IMR-90 (cell line): ENCODE measurements around the gene DBNL. TPM values are rescaled to one million over a fixed set of nuclear protein-coding genes. Genes with fewer than 3 reads are reported as not detected.

Experiments used
- ATAC-seq: fragments of 200-7000 bp; cut with Tn5 transposase; 2 replicates; pipeline ENCODE4 v1.9.1; 2020; ENCODE audit warnings: low read depth, mild to moderate bottlenecking, moderate library complexity
- BruUV-seq: library from RNA; stranded (reverse); fragments of 400-500 nt; replicated peaks from 2 replicates; lab custom pipeline; 2021; lab: Mats Ljungman, UMichigan
- CTCF ChIA-PET: fragments of 300-600 bp; formaldehyde crosslinking; extraction: SDS; loops from one replicate; lab custom pipeline; 2021; ENCODE audit warnings: antibody characterized with exemption; lab: Yijun Ruan, JAX
- POLR2A ChIA-PET: fragments of 300-600 bp; sonication (Branson Sonifier 250); formaldehyde crosslinking; loops from one replicate; lab custom pipeline; 2022; ENCODE audit warnings: antibody characterized with exemption; ENCODE audit not compliant: unreplicated experiment; lab: Charles Lee
- DNase-seq: peaks from one replicate; pipeline ENCODE4 v3.0.0; 2013
- H2AFZ ChIP-seq: replicated peaks from 2 replicates; pipeline ENCODE3; 2013; ENCODE audit warnings: low read length, mild to moderate bottlenecking; ENCODE audit not compliant: poor library complexity
- H2AK5ac ChIP-seq: 2 replicates; pipeline ENCODE4 v1.6.1; 2013; ENCODE audit warnings: low read depth, low read length, inconsistent platforms
- H2AK9ac ChIP-seq: replicated peaks from 2 replicates; pipeline ENCODE3; 2013; ENCODE audit warnings: mild to moderate bottlenecking, low read depth, low read length, moderate library complexity; ENCODE audit not compliant: poor library complexity
- H2BK120ac ChIP-seq: 2 replicates; pipeline ENCODE4 v1.6.1; 2013; ENCODE audit warnings: low read depth, low read length, inconsistent platforms
- H2BK15ac ChIP-seq: 3 replicates; pipeline ENCODE4 v1.6.1; 2013; ENCODE audit warnings: low read depth, low read length, inconsistent platforms
- H2BK20ac ChIP-seq: 2 replicates; pipeline ENCODE4 v1.6.1; 2013; ENCODE audit warnings: low read depth, mild to moderate bottlenecking, inconsistent platforms, low read length, moderate library complexity
- H2BK5ac ChIP-seq: 2 replicates; pipeline ENCODE4 v1.6.1; 2013; ENCODE audit warnings: mild to moderate bottlenecking, low read depth, low read length, inconsistent platforms; ENCODE audit not compliant: poor library complexity, severe bottlenecking
- H3K14ac ChIP-seq: replicated peaks from 2 replicates; pipeline ENCODE4 v1.6.1; 2013; ENCODE audit warnings: low read depth, low read length, inconsistent platforms
- H3K18ac ChIP-seq: 2 replicates; pipeline ENCODE4 v1.6.1; 2013; ENCODE audit warnings: low read depth, low read length, control low read depth
- H3K23ac ChIP-seq: 2 replicates; pipeline ENCODE4 v1.6.1; 2013; ENCODE audit warnings: low read depth, low read length, inconsistent platforms
- H3K27ac ChIP-seq: 2 replicates; pipeline ENCODE4 v1.5.1; 2013; ENCODE audit warnings: mild to moderate bottlenecking, control low read depth, low read length; ENCODE audit not compliant: insufficient read depth
- H3K27me3 ChIP-seq: 2 replicates; pipeline ENCODE4 v1.6.1; 2013; ENCODE audit warnings: low read length; ENCODE audit not compliant: control insufficient read depth, insufficient read depth
- H3K36me3 ChIP-seq: 2 replicates; pipeline ENCODE4 v1.6.1; 2013; ENCODE audit warnings: low read length, mixed read lengths; ENCODE audit not compliant: control insufficient read depth, insufficient read depth
- H3K4ac ChIP-seq: 2 replicates; pipeline ENCODE4 v1.6.1; 2013; ENCODE audit warnings: low read depth, low read length, inconsistent platforms
- H3K4me1 ChIP-seq: 2 replicates; pipeline ENCODE4 v1.6.1; 2013; ENCODE audit warnings: low read length, mixed read lengths; ENCODE audit not compliant: control insufficient read depth, insufficient read depth
- H3K4me2 ChIP-seq: 2 replicates; pipeline ENCODE4 v1.6.1; 2013; ENCODE audit warnings: low read depth, mild to moderate bottlenecking, control low read depth, low read length, moderate library complexity
- H3K4me3 ChIP-seq: 2 replicates; pipeline ENCODE4 v1.5.1; 2013; ENCODE audit warnings: low read depth, mild to moderate bottlenecking, control low read depth, low read length, moderate library complexity; ENCODE audit not compliant: insufficient read depth
- H3K56ac ChIP-seq: 2 replicates; pipeline ENCODE4 v1.6.1; 2013; ENCODE audit warnings: low read length, inconsistent platforms; ENCODE audit not compliant: insufficient read depth; ENCODE audit errors: extremely low read depth
- H3K79me1 ChIP-seq, 2 experiments: 2 replicates each; pipeline ENCODE4 v1.6.1; 2013; ENCODE audit warnings: low read length in 2 of 2, inconsistent platforms in 1 of 2, low read depth in 1 of 2
- H3K9ac ChIP-seq: 2 replicates; pipeline ENCODE4 v1.6.1; 2013; ENCODE audit warnings: low read depth, low read length, control low read depth
- H3K9me1 ChIP-seq: 2 replicates; pipeline ENCODE4 v1.6.1; 2013; ENCODE audit warnings: low read length, inconsistent platforms; ENCODE audit not compliant: insufficient read depth
- H3K9me3 ChIP-seq: 2 replicates; pipeline ENCODE4 v1.6.1; 2013; ENCODE audit warnings: low read length; ENCODE audit not compliant: control insufficient read depth, insufficient read depth
- H4K20me1 ChIP-seq: 2 replicates; pipeline ENCODE4 v1.6.1; 2013; ENCODE audit warnings: low read length, inconsistent platforms; ENCODE audit not compliant: insufficient read depth
- H4K5ac ChIP-seq: 2 replicates; pipeline ENCODE4 v1.6.1; 2013; ENCODE audit warnings: mild to moderate bottlenecking, low read depth, low read length, control low read depth
- H4K8ac ChIP-seq, 2 experiments: 2 replicates each; pipeline ENCODE4 v1.6.1; 2013; ENCODE audit warnings: low read depth in 2 of 2, low read length in 2 of 2, control low read depth in 1 of 2, inconsistent platforms in 1 of 2
- H4K91ac ChIP-seq: 2 replicates; pipeline ENCODE4 v1.6.1; 2013; ENCODE audit warnings: low read depth, low read length, inconsistent platforms; ENCODE audit not compliant: insufficient read depth
- BHLHE40 ChIP-seq: fragments of 150-350 bp; IDR thresholded peaks from 2 replicates; pipeline ENCODE4 v1.6.1; 2016; ENCODE audit warnings: mild to moderate bottlenecking, low read depth, low read length
- MAZ ChIP-seq: IDR thresholded peaks from 2 replicates; pipeline ENCODE4 v1.6.1; 2012; ENCODE audit warnings: low read depth, mild to moderate bottlenecking, low read length, improper control_type of control experiment, moderate library complexity, borderline replicate concordance
- MXI1 ChIP-seq: IDR thresholded peaks from 2 replicates; pipeline ENCODE4 v1.6.1; 2012; ENCODE audit warnings: low read depth, mild to moderate bottlenecking, low read length, moderate library complexity, borderline replicate concordance
- NFE2L2 ChIP-seq: fragments of 150-350 bp; IDR thresholded peaks from 2 replicates; pipeline ENCODE4 v1.6.1; 2016; ENCODE audit warnings: low read depth, mild to moderate bottlenecking, low read length
- WGBS, 2 experiments: methylation state at CpG; one replicate each; pipeline versions ENCODE4 v1.1.5 to v1.1.7; 2013; ENCODE audit warnings: missing lambda C conversion rate in 2 of 2; ENCODE audit not compliant: insufficient read length in 1 of 2; ENCODE audit errors: extremely low coverage in 2 of 2; 5-methylcytosine and 5-hydroxymethylcytosine counted together
- dilution Hi-C: fragments of 300-500 bp; cut with HindIII; formaldehyde crosslinking; loops from one replicate; pipeline ENCODE4 v1.14.3; 2018; ENCODE audit warnings: low sequenced_read_pairs; ENCODE audit not compliant: unreplicated experiment
- in situ Hi-C: fragments of 300-500 bp; cut with MboI; formaldehyde crosslinking; loops from 3 replicates; pipeline ENCODE4 v1.14.3; 2019; ENCODE audit warnings: low sequenced_read_pairs, inconsistent platforms, mixed read lengths
- intact Hi-C: fragments of 100-400 bp; cut with micrococcal nuclease; formaldehyde crosslinking; loops from 2 replicates; pipeline ENCODE4 v1.10.0; 2022
- polyA plus RNA-seq, 3 experiments: library from polyadenylated mRNA; depleted of rRNA; stranded (reverse); fragments of >200 nt; gene quantifications; 2 replicates each; pipeline ENCODE4 v1.2.3, GENCODE V29; 2012; ENCODE audit warnings: low replicate concordance in 1 of 3
- total RNA-seq: library from RNA; depleted of rRNA; stranded (reverse); fragments of >200 nt; gene quantifications from 2 replicates; pipeline ENCODE4 v1.2.3, GENCODE V29; 2012

The DBNL gene
- total and polyA plus RNA-seq, 2 of the 4 experiments (the other 2 are of a cell fraction) = 157 to 179 TPM

DNA sequence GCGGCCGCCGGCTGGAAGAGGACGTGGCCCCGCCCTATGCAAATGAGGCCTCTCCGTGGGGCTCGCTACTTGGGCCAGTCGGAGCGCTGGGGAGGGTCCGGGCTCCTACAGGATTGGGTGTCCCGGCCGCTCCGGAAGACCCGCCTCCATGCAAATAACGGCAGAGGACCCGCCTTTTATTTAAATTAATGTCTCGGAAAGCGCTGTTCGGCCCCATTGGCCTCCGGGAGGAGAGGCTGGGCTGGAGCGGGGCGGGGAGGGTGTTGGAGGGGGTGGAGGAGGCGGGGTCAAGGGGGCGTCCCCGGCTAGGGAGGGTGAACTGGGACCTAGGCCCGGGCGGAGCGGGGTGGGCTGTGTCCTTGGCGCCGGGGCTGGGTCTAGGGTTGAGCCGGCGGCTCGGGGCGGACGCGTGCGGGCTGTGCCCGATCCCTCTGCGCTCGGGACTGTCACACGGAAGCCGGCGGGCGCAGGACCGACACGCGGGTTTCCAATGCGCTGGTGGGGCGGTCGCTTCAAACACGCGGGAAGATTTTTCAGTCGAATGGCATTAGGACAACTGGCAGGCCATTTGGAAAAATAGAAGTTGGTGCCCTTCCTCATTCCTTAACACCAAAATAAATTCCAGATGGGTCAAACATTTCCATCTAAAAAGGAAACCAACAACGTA lies 38.2 kb downstream of the DBNL start:
- H3K9me3 ChIP-seq = no peaks in the 10 kb centered on the region
- dilution Hi-C loops = no loop called here
- peak; percentile 98 for ATAC-seq
- in situ Hi-C loops = no loop called here
- H2AK5ac ChIP-seq = no peak overlapping the region
- no TSS peak for BruUV-seq
- H2BK120ac ChIP-seq = peak overlapping the region; percentile 6; the same call in 1 of the 2 replicates
- peak overlapping the region; percentile 72 for H3K4me2 ChIP-seq
- peak overlapping the region; percentile 81 for H3K9ac ChIP-seq
- peak; percentile 98 for DNase-seq
- H2AFZ ChIP-seq = peak overlapping the region; percentile 78
- H3K36me3 ChIP-seq = peaks cover 23% of the 10 kb centered on the region
- H3K79me1 ChIP-seq = peaks cover 7 to 35% of the 10 kb centered on the region in 2 experiments; a peak in 3 of 4 replicates
- H2BK20ac ChIP-seq = no peak overlapping the region
- no peak overlapping the region for H4K5ac ChIP-seq
- H2AK9ac ChIP-seq = peak overlapping the region; percentile 48
- peak overlapping the region; percentile 9; the same call in 1 of the 2 replicates for H4K91ac ChIP-seq
- ChIA-PET POLR2A (no interaction called here), CTCF (no interaction called here)
- H3K56ac ChIP-seq = peak overlapping the region; percentile 42
- intact Hi-C loops = loop anchor here (2.0 kb wide), 2 partner anchors 18 to 40 kb away; partner anchors contain the start of gene POLD2
- WGBS, 2 experiments = 0% methylated on average over 28 of the region's 54 CpGs; no CpG with 5 or more reads in 1 of the 2 experiments
- H3K18ac ChIP-seq = peak overlapping the region; percentile 1
- no peaks in the 10 kb centered on the region; the same call in 1 of the 2 replicates for H4K20me1 ChIP-seq
- peaks cover 26% of the 10 kb centered on the region for H3K9me1 ChIP-seq
- H3K4me1 ChIP-seq = peaks cover 16% of the 10 kb centered on the region
- TF ChIP-seq NFE2L2 = no peak
- 0 out of 2 replicates have a peak, but pooled peaks have one; percentile 16 for TF ChIP-seq MAZ
- TF ChIP-seq MXI1 = peak; percentile 77; the same call in 1 of the 2 replicates
- TF ChIP-seq BHLHE40 = peak; percentile 32; the same call in 1 of the 2 replicates
- peak overlapping the region; percentile 56 for H3K4me3 ChIP-seq
- peak overlapping the region; percentile 15 for H2BK5ac ChIP-seq
- no peak overlapping the region; the same call in 2 of the 3 replicates for H2BK15ac ChIP-seq
- peak overlapping the region; percentile 42 for H3K4ac ChIP-seq
- H3K27ac ChIP-seq = peak overlapping the region; percentile 72
- H3K27me3 ChIP-seq = no peaks in the 10 kb centered on the region
- peak overlapping the region; percentile 13 to 19; a peak in 2 of 4 replicates for H4K8ac ChIP-seq
- peak overlapping the region; percentile 11 for H3K14ac ChIP-seq
- H3K23ac ChIP-seq = peak overlapping the region; percentile 19; the same call in 1 of the 2 replicates
